H1 (cell line): ENCODE measurements around the gene PSMC1. TPM values are rescaled to one million over a fixed set of nuclear protein-coding genes. Genes with fewer than 3 reads are reported as not detected.

ENCODE experiments used
- ASH2L ChIP-seq: fragments of 200-600, 300-600 bp; sonication (generic); IDR thresholded peaks from one replicate; pipeline ENCODE4 v1.7.1; 2017; ENCODE audit warnings: low read length
- ATF3 ChIP-seq: IDR thresholded peaks from 2 replicates; pipeline ENCODE4 v1.6.1; 2011; ENCODE audit warnings: low read depth, mild to moderate bottlenecking, low read length; ENCODE audit not compliant: insufficient read depth
- CHD1 ChIP-seq: IDR thresholded peaks from 2 replicates; pipeline ENCODE4 v1.6.1; 2012; ENCODE audit warnings: low read depth, low read length, improper control_type of control experiment
- CHD7 ChIP-seq: fragments of 300-600 bp; sonication (generic); IDR thresholded peaks from 2 replicates; pipeline ENCODE4 v1.7.1; 2012; ENCODE audit warnings: low read length, moderate library complexity, mild to moderate bottlenecking, inconsistent platforms; ENCODE audit not compliant: insufficient replicate concordance
- CREB1 ChIP-seq: IDR thresholded peaks from 2 replicates; pipeline ENCODE4 v1.6.1; 2012; ENCODE audit warnings: inconsistent platforms
- EZH2 ChIP-seq: fragments of 200-600 bp; sonication (generic); IDR thresholded peaks from 2 replicates; pipeline ENCODE4 v1.7.1; 2012; ENCODE audit warnings: low read depth, mild to moderate bottlenecking, moderate library complexity, low read length, inconsistent platforms; ENCODE audit not compliant: severe bottlenecking
- KDM4A ChIP-seq: IDR thresholded peaks from one replicate; pipeline ENCODE4 v1.7.1; 2012; ENCODE audit warnings: low read depth, mild to moderate bottlenecking, moderate library complexity, low read length, inconsistent platforms; ENCODE audit not compliant: severe bottlenecking
- RFX5 ChIP-seq: IDR thresholded peaks from 2 replicates; pipeline ENCODE4 v1.6.1; 2011; ENCODE audit warnings: low read depth, low read length, improper control_type of control experiment, borderline replicate concordance
- RXRA ChIP-seq: IDR thresholded peaks from 2 replicates; pipeline ENCODE4 v1.6.1; 2011; ENCODE audit warnings: low read depth, mild to moderate bottlenecking, low read length, moderate library complexity; ENCODE audit not compliant: insufficient read depth
- SIRT6 ChIP-seq: IDR thresholded peaks from one replicate; pipeline ENCODE4 v1.7.1; 2012; ENCODE audit warnings: low read length, inconsistent platforms
- SUZ12 ChIP-seq: fragments of 200-600 bp; sonication (generic); IDR thresholded peaks from 2 replicates; pipeline ENCODE4 v1.6.1; 2012; ENCODE audit warnings: mild to moderate bottlenecking, inconsistent platforms, low read length, moderate library complexity, mixed read lengths
- TAF7 ChIP-seq: optimal IDR thresholded peaks from 2 replicates; pipeline ENCODE3; 2011; ENCODE audit warnings: low read depth, mild to moderate bottlenecking, inconsistent platforms, low read length, moderate library complexity, borderline replicate concordance
- polyA plus RNA-seq, 7 experiments: library from polyadenylated mRNA; depleted of rRNA in 3 of 7; stranded (reverse) in 5 of 7; unstranded in 2 of 7; fragments of >200 nt in 5 of 7; fragments of 200-250 nt in 2 of 7; gene quantifications; 1 replicate in 5 of 7; 2 replicates in 1 of 7; 4 replicates in 1 of 7; pipeline versions ENCODE4 v1.2.1 to v1.2.3, GENCODE V29; 2011 to 2013; ENCODE audit warnings: missing spikeins in 2 of 7, mixed read lengths in 2 of 7
- total RNA-seq: library from RNA; stranded (reverse); fragmentation: NEBNext Ultra II Directional; extraction: Animal tissue kit (Norgen Biotek cat#: 25700); gene quantifications from 2 replicates; pipeline ENCODE4 v1.2.1, GENCODE V29; 2021

The PSMC1 gene
- total and polyA plus RNA-seq, 2 of the 8 experiments (the other 6 are each of a cell fraction or from before 2014, with no cell fraction given): 46.2 to 99.6 TPM

GRCh38 chr14:90294872-90295271, 38.5 kb downstream of the PSMC1 start (continued):
- TF ChIP-seq CHD7: no peak
- TF ChIP-seq RXRA: no peak
- TF ChIP-seq ATF3: no peak
- TF ChIP-seq RFX5: no peak
- no peak for TF ChIP-seq ASH2L
- TF ChIP-seq TAF7: no peak
- TF ChIP-seq EZH2: no peak
- no peak for TF ChIP-seq SUZ12
- TF ChIP-seq CHD1: no peak
- TF ChIP-seq SIRT6: no peak
- TF ChIP-seq KDM4A: no peak
- TF ChIP-seq CREB1: no peak
